HG02885 (cell line): Measurements from ENCODE around the gene SRP72.
"Not testable (repeated sequence)": the region's sequence is repeated elsewhere in the genome, so short reads cannot be mapped to it uniquely, and the experiment has no call there.

Source experiments
- ATAC-seq: cut with Tn5 transposase; IDR thresholded peaks from one replicate; pipeline ENCODE4 v1.9.1; 2021; ENCODE audit warnings: mild to moderate bottlenecking; ENCODE audit not compliant: unreplicated experiment, poor library complexity

Gene SRP72, protein sequence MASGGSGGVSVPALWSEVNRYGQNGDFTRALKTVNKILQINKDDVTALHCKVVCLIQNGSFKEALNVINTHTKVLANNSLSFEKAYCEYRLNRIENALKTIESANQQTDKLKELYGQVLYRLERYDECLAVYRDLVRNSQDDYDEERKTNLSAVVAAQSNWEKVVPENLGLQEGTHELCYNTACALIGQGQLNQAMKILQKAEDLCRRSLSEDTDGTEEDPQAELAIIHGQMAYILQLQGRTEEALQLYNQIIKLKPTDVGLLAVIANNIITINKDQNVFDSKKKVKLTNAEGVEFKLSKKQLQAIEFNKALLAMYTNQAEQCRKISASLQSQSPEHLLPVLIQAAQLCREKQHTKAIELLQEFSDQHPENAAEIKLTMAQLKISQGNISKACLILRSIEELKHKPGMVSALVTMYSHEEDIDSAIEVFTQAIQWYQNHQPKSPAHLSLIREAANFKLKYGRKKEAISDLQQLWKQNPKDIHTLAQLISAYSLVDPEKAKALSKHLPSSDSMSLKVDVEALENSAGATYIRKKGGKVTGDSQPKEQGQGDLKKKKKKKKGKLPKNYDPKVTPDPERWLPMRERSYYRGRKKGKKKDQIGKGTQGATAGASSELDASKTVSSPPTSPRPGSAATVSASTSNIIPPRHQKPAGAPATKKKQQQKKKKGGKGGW

DNA sequence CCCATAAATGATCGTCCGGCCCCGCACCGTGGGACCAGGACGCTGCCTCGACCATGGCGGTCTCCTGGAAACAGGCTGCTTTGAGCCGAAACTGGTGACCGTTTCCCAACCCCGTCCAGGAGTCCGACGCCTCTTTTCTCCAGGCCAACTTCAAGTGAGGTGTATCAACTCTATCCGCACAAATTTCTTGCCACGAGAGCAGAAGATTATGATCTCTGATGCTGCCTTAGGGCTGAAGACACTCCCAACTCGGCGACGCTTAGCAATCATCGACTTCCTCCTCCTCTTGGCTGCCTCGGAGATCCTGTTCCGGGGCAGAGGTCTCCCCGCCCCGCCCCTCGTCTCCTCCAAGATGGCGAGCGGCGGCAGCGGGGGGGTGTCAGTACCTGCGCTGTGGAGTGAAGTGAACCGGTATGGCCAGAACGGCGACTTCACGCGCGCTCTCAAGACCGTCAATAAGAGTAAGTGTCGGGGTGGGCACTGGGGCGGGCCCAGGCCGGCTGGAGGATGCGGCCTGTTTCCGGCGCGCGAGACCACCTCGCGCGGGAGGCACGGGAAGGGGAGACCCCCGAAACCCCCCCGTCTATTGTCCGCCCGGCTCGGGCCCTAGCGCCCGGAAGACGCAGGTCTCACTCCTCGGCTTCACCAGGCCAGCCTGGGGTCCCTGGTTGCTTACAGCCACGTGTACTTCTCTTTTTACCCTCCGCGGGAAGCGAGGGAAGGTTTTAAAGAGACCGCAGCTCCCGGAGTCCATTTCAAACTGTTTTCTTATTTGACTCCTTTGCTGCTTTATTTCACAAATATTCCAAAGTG is at the start of gene SRP72:
SRP72 (plus strand) TSS at position 334 of the 813 bp plus-strand sequence; CDS start at position 353, 19 bp downstream.
- ATAC-seq: peak; percentile 91

DNA sequence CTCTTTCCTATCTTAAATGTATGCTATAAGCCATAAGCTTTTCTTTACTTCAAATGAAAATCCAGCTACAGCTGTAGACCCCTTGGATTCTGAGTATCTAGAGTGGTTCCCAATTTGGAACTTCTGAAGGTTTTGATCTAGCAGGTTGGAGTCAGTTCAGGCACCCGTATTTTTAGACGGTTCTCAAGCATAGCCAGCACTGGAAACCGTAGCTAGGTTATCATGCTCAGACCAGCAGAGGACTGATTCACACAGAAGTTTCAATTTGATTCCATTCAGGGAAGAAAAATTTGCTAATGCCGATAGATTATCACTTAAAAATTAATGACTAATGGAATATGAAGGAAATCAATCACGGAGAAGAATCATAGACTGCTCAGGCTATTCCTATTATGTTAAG is 43.2 kb upstream of the SRP72 start:
- ATAC-seq: no peak

DNA sequence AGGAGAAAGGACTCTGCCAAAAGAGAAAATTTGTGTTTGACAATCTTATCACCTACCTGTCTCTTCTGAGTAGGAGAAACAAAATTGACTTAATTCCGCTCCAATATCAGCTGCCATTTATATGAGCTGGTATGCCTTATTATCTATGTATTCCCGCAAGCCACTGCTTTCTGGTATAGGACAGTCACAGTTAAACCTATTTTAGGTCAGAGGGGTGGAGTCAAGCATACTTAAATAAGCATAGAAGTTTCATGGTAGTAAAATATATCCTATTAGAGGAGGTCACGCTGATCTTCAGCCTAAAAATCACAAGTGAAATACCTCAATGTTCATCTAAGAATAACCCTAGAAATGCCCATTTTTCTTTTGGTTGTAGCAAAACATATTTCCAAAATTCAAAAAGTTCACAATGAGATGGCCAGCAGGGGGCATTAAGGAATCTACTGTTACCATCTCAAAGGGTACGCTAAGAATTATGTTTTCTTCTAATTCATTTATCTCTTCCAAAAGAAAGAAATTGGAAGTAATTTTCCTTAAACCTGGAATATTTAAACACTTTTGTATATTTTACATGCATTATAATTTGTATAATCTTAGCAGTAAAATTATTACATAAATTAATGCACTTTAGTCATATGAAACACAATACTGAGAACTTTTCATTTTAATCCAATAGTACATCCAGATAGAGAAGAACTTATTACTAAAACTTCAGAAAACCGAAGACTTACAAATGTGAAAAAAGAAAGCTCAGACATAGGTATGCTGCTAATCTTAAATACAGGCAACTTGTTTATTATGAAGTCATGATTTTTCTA is 42.5 kb upstream of the SRP72 start:
- ATAC-seq: no peak

DNA sequence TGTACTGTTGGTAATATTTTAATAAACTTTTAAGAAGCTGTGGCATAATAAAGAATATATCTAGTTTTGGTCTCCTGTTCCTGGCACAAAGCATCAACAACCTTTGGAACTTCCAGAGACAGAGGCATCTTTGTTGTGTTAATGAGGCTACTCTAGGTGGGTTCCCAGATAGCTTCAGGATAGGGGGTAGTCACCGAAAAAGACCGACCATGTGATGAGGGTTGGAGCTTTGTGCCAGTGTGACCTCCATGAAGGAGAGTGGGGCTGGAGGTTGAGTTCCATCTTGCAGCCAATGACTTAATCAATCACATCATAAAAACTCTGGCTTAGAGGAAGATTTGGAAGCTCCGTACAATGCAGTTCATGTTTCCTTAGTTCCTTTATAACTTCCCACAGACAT is 41.9 kb upstream of the SRP72 start:
- no peak for ATAC-seq

DNA sequence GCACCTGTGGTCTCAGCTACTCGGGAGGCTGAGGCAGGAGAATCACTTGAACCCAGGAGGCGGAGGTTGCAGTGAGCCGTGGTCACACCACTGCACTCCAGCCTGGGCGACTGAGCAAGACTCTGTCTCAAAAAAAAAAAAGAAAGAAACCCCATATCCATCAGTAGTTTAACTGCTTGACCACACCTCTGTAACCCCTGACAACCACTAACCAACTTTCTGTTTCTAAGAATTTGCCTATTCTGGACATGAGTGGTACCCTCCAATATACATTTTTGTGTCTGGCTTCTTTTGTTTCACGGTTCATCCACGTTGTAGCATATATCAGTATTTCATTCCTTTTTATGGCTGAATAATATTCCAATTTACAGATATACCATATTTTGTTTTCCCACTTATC is 41.1 kb upstream of the SRP72 start:
- peak; percentile 76 for ATAC-seq

DNA sequence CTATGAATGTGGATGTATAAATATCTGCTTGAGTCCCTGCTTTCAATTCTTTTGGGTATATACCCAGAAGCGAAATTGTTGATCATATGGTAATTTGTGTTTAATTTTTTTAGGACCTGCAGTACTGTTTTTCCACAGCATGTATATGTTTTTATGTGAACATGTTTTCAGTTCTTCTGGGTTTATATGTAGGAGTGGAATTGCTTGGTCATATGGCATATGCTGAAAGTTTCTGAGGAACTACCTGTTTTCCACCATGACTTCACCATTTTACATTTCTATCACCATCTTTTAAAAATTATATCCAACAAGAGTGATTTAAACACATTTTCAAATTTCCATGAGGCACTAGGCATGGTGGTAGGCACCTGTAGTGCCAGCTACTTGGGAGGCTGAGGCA is 40.2 kb upstream of the SRP72 start:
- ATAC-seq: no peak

DNA sequence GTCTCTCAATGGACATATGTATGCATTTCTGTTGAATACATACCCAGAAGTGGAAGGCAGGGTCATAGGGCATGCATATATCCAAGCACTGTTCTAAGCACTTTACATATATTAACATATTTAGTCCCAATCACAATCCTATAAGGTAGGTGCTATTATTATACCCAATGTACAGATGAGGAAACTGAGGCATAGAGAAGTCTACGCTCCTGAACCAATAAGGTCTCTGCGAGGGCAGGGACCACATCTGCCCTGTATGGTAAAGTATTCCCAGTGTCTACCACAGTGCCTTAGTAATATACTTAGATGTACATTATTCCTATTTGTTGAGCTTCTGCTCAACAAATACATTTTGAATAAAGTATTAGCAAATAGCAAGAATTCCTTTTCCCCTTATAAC is 37.2 kb upstream of the SRP72 start:
- ATAC-seq: no peak

DNA sequence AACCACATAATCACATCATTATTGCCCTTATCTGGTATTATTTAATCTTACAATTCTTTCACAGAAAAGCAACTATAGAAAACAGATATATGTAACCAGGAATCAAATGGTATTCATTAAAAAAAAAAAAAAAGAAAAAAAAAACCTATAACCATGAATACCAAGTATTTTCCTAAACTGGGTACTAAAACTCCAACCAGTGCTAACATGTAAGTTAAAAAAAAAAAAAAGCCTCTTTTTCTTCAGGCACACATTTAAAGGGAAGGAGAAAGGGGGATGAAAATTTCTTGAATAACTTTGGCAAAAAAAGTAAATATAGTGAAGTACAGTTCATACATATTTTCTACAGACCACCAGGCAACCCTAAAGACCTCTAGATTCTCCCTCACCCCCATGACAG is 34.1 kb upstream of the SRP72 start:
- no peak for ATAC-seq

DNA sequence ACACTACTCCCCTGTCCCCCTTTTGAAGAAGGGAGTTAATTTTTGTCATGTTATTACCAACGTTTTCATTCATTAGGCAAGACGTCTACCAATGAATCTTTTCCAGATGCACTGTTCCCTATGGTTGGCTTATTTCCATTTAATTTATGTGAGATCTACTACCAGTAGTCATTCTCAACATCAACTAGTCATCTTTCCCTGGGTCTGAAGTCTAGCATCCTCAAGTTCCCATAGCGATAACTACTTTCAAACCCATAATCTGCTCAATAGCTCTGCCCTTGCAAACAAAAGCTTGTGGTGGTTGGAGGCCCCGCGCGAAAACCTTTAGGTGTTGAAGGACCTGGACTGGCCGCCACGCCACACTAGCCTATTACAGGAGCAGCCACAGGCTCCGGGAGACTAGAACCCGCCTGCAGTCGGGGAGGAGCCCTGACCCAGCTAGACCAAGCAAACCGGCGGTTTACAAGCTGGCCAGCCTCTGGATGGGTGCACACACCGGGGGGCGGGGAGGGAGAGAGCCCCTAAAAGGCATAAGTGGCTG is 32.7 kb upstream of the SRP72 start:
- peak; percentile 23 for ATAC-seq

DNA sequence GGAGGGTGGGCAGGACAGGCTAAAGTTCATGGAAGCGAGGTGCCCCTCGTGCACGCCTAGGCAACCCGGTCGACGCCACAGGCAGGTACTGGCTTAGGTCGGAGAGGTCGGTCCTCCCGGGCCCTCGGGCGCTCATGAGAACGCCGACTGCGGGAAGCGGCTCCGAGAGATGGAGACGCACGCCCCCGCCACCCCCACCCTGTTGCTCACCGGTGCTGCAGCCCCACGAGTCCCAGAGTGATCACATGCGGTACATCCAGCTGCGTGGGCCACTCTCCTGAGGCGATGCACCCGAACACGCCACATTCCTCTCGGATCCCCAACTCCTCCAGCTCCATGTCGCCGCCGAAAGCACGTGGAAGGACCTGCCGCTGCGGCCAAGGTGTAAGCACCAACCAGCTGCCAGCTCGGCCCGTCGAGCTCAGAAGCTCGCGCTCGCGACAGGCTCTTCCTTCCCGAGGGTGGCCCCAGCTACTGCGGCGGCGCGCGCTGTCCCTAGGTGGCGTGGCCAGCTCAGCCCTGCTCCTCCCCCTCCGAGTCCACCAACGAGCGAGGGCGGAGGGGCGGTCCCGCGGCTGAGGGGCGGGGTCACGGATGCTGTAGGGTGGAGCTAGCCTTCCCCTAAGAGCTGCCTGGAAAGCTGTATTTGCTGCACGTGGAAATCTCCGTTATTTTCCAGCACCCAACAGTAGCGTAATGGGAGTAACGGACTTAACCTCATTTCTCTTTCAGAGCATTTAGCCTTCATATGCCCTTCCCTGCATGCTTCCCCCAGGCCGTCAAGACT is 32.1 kb upstream of the SRP72 start, which contains the start of gene PPAT:
PPAT (minus strand) TSS at position 476 of the 787 bp plus-strand sequence; CDS start at position 338, 138 bp downstream.
- ATAC-seq: peak; percentile 79

DNA sequence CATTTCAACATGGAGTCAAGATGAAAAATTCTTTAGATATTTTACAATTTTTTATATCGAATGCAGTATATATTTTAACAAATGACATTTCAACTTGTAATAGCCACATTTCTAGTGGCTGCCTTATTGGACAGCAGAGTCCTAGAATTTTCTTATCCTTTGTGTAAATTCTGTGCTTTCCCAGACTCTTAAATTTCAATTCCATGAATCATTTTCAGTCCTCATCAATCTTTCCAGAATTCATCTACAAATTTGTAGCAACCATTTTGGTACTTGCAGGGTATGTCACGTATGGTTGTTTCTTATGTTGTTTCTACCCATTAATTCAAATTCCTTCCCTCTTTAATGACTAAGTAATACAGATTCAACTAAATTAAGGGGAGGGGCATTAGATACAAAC is 28.7 kb upstream of the SRP72 start:
- ATAC-seq: no peak

DNA sequence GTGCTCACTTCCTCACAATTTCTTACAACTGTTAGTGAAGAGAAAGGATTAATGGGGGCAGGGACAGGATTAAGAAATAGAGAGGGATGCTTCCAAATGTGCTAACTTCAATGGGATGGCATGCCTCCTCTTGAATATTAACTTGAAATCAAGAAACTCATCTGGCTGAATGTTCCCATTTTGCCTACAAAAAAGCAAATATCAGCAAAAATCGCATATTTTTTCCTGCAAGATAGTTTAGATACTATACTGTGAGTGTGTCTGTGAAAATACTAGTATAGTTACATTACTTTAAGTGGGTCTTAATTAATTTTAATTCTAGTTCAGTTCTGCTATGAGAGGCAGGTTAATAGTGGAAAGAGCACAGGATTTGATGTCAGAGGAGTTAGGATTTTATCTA is 26.4 kb upstream of the SRP72 start:
- ATAC-seq: no peak

DNA sequence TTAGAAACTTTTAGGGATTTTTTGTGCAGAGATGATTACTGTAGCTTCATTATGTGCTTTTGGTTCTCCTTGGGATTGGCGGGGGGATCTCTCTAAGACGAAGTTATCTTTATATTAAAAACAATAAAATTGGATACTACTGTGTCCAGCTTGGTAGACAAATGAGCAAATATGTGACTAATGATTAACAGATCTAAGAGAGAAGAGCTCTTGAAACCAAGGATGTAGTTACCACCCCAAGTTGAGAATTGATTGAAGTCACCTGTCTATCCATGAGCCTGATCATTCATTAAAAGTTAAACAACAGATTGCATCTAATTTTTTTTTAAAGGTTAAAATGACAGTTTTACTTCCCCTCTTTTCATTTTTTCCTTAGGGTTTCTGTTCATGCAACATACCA is 22.7 kb upstream of the SRP72 start:
- no peak for ATAC-seq

DNA sequence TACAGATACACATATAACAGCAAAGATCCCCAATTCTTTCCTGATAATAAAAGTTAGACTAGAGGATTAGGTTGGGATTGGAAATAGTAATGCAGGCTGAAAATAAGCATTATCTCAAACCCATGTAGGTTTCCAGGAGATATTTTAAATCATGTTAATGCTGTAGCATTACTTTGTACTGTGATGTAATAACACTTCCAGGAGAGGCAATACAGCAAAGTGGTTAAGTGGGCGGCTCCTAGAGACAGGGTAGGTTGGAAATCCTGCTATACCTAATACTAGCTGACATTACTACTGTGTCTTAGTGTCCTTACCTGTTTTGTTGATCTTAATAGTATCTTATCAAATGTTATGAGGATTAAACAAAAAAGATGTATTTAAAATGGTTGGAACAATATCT is 21.7 kb upstream of the SRP72 start:
- ATAC-seq: no peak

DNA sequence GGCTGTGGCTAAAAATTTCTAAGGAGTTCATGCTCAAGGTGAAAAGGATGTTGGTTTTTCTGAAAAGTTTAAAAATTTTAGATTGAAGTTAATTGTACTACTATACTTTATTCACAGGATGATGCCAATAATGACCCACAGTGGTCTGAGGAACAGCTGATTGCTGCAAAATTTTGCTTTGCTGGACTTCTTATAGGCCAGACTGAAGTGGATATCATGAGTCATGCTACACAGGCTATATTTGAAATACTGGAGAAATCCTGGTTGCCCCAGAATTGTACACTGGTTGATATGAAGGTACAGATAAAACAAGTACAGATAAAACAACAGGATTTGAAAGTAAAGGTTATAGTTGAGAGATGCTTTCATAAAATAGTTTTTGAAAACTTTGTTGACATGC is 19.1 kb upstream of the SRP72 start:
- ATAC-seq: no peak

DNA sequence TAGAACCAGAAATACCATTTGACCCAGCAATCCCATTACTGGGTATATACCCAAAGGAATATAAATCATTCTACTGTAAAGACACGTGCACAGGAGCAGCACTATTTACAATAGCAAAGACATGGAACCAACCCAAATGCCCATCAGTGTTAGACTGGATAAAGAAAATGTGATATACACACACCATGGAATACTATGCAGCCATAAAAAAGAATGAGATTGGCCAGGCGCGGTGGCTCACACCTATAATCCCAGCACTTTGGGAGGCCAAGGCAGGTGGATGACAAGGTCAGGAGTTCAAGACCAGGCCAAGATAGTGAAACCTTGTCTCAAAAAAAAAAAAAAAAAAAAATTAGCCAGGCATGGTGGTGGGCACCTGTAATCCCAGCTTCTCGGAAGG is 17.9 kb upstream of the SRP72 start:
- not testable (repeated sequence) for ATAC-seq

DNA sequence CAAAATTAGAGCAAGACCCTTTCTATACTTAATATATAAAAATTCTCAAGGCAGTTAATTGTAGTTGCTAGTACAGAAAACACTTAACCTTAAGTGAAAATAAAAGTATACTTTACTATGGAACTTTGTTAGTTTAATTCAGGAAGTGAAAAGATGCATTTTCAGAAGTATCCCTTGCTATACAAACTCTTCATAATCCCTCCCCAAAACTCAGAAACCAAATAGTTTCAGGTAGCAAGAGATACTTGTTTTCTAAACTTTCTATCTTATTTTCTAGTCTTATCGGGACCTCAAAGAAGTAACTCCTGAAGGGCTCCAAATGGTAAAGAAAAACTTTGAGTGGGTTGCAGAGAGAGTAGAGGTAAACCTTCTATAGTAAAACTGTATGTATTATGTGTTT is 17.1 kb upstream of the SRP72 start:
- no peak for ATAC-seq

DNA sequence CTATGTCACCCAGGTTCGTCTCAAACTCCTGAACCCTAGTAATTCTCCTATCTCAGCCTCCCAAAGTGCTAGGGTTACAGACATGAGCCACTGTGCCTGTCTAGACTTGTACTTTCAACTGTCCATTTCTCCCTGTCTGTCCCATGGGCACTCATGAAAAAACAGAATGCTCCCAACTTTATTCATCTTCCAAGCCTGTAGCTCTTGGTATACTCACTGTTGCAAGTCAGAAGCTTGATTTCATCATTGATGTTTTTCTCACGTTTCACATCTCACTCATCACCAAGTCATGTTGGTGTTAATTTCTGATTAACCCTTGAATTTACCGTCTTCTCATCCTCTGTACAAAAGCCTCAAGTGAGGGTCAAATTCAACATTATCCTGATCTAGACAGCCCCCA is 7.3 kb upstream of the SRP72 start:
- no peak for ATAC-seq

DNA sequence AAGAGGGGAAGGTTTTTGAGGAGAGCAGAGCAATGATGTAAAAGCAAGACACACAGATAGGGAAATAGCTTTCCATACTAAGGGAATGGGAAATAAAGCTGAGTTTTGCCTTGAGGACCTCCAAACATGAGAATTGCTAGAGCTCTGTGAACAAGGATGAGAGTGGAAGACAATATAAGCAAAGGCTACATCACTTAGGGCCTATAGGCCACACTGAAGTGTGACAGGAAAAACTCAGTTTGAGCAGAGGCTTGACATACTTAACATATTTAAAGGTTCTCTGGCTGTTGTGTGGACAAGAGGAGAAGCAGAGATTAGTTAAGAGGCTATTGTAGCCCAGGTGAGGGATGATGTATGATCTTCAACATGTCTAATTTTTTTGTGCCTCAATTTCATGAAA is 5.3 kb upstream of the SRP72 start:
- no peak for ATAC-seq
